Frontal cortex (tissue), 1 donor: ENCODE results near the gene BRI3BP. TPM values are rescaled to one million over a fixed set of nuclear protein-coding genes. Genes with fewer than 3 reads are reported as not detected.

Experiments used
- small RNA-seq: library from RNA; depleted of rRNA; stranded (forward); fragments of <200 nt; gene quantifications from one replicate; pipeline ENCODE3, GENCODE V24; 2014
- total RNA-seq: library from RNA; depleted of rRNA; stranded (reverse); fragments of >200 nt; gene quantifications from one replicate; pipeline ENCODE4 v1.2.3, GENCODE V29; 2014

Gene BRI3BP
- total RNA-seq, 1 donor from 2014 or later: 21.6 TPM

Small RNA genes within 50 kb of the gene (small RNA-seq; reads per million reads assigned to genes)
- not detected for gene AC122688.1

Other genes with a start within 250 kb of the BRI3BP start
- gene SCARB1, start 129.8 kb upstream of the BRI3BP start, total RNA-seq: 8.6 TPM
- 1,522 TPM for gene UBC, start 79.0 kb upstream of the BRI3BP start, total RNA-seq
- gene DHX37, start 4.5 kb upstream of the BRI3BP start, total RNA-seq: 9.8 TPM
- gene AACS, start 71.8 kb downstream of the BRI3BP start, total RNA-seq: 28.1 TPM
- gene TMEM132B, start 192.7 kb downstream of the BRI3BP start, total RNA-seq: 44.8 TPM